H1 (cell line): ENCODE results near the gene MTHFD1. TPM values are rescaled to one million over a fixed set of nuclear protein-coding genes. Genes with fewer than 3 reads are reported as not detected.

ENCODE experiments used
- CTCF ChIA-PET: fragments of 300-600 bp; sonication (Branson Sonifier 250); formaldehyde crosslinking; loops from one replicate; lab custom pipeline; 2021; ENCODE audit not compliant: partially characterized antibody; lab: Charles Lee
- POLR2A ChIA-PET: fragments of 300-600 bp; sonication (Branson Sonifier 250); formaldehyde crosslinking; loops from one replicate; lab custom pipeline; 2021; ENCODE audit warnings: inconsistent platforms; ENCODE audit not compliant: partially characterized antibody; lab: Charles Lee
- DNase-seq, 2 experiments: peaks; one replicate each; pipeline versions ENCODE4 v3.0.0 to v3.0.0-alpha.2; 2010 to 2022; ENCODE audit warnings: low spot score in 2 of 2, low read depth in 1 of 2, mixed read lengths in 1 of 2
- FAIRE-seq: peaks from 2 replicates; lab custom pipeline; 2011; peaks lifted over from hg19 to GRCh38; lab: Jason Lieb, UNC
- H2AFZ ChIP-seq: 2 replicates; pipeline ENCODE4 v1.8.1; 2012; ENCODE audit warnings: low read length, inconsistent platforms
- H2AK5ac ChIP-seq: 2 replicates; pipeline ENCODE4 v1.6.1; 2013; ENCODE audit warnings: low read depth, low read length
- H2BK120ac ChIP-seq: replicated peaks from 2 replicates; pipeline ENCODE3; 2013; ENCODE audit warnings: low read depth, low read length, inconsistent platforms
- H2BK12ac ChIP-seq: 2 replicates; pipeline ENCODE4 v1.6.1; 2013; ENCODE audit warnings: low read depth, low read length
- H2BK15ac ChIP-seq: 2 replicates; pipeline ENCODE4 v1.6.1; 2013; ENCODE audit warnings: low read length
- H2BK20ac ChIP-seq: 2 replicates; pipeline ENCODE4 v1.6.1; 2013; ENCODE audit warnings: low read length
- H2BK5ac ChIP-seq: 2 replicates; pipeline ENCODE4 v1.6.1; 2013; ENCODE audit warnings: low read depth, low read length
- H3K14ac ChIP-seq: 2 replicates; pipeline ENCODE4 v1.6.1; 2013; ENCODE audit warnings: inconsistent platforms; ENCODE audit not compliant: insufficient read length
- H3K18ac ChIP-seq: 2 replicates; pipeline ENCODE4 v1.6.1; 2013; ENCODE audit warnings: low read length; ENCODE audit errors: extremely low read depth
- H3K23ac ChIP-seq: 2 replicates; pipeline ENCODE4 v1.6.1; 2013; ENCODE audit warnings: inconsistent platforms; ENCODE audit not compliant: insufficient read length
- H3K23me2 ChIP-seq: 2 replicates; pipeline ENCODE4 v1.6.1; 2013; ENCODE audit warnings: low read depth, low read length
- H3K27ac ChIP-seq: 2 replicates; pipeline ENCODE4 v1.6.1; 2011; ENCODE audit warnings: low read depth, low read length, inconsistent platforms
- H3K27me3 ChIP-seq, 4 experiments: replicated peaks in 1 of 4; 1 replicate in 1 of 4; 2 replicates in 3 of 4; pipeline versions ENCODE4 v1.6.1 to v1.8.1; 2011 to 2013; ENCODE audit warnings: low read length in 3 of 4, mild to moderate bottlenecking in 3 of 4, inconsistent platforms in 2 of 4, mixed read lengths in 2 of 4, moderate library complexity in 1 of 4; ENCODE audit not compliant: control insufficient read depth in 3 of 4, insufficient read depth in 3 of 4; ENCODE audit errors: extremely low read depth in 1 of 4
- H3K36me3 ChIP-seq, 4 experiments: 2 replicates each; pipeline versions ENCODE4 v1.6.1 to v1.8.1; 2011 to 2013; ENCODE audit warnings: mild to moderate bottlenecking in 4 of 4, low read length in 3 of 4, moderate library complexity in 2 of 4, control low read depth in 1 of 4, inconsistent platforms in 1 of 4; ENCODE audit not compliant: insufficient read depth in 4 of 4, control insufficient read depth in 2 of 4
- H3K4ac ChIP-seq: replicated peaks from 2 replicates; pipeline ENCODE3; 2013; ENCODE audit warnings: low read length, low read depth, mixed read lengths, inconsistent platforms; ENCODE audit not compliant: insufficient read length
- H3K4me1 ChIP-seq, 4 experiments: replicated peaks in 1 of 4; 1 replicate in 1 of 4; 2 replicates in 3 of 4; pipeline versions ENCODE4 v1.6.1 to v1.8.1; 2011 to 2013; ENCODE audit warnings: low read length in 3 of 4, inconsistent platforms in 2 of 4, mixed read lengths in 1 of 4; ENCODE audit not compliant: insufficient read depth in 4 of 4, control insufficient read depth in 3 of 4
- H3K4me2 ChIP-seq, 2 experiments: 2 replicates each; pipeline versions ENCODE4 v1.6.1 to v1.8.1; 2011 to 2013; ENCODE audit warnings: low read depth in 2 of 2, low read length in 2 of 2, control low read depth in 1 of 2, inconsistent platforms in 1 of 2, mild to moderate bottlenecking in 1 of 2; ENCODE audit not compliant: insufficient read depth in 1 of 2
- H3K4me3 ChIP-seq, 4 experiments: fragments of 200-600, 300-600 bp in 1 of 4; sonication (generic), shearing (Covaris generic), sonication (Bioruptor Twin) in 1 of 4; 2 replicates each; pipeline versions ENCODE4 v1.5.1 to v1.8.1; 2011 to 2016; ENCODE audit warnings: low read length in 4 of 4, low read depth in 3 of 4, control low read depth in 2 of 4, inconsistent platforms in 2 of 4, mild to moderate bottlenecking in 2 of 4, mixed read lengths in 1 of 4, moderate library complexity in 1 of 4; ENCODE audit not compliant: insufficient read depth in 2 of 4; ENCODE audit errors: extremely low read depth in 1 of 4
- H3K56ac ChIP-seq: replicated peaks from 2 replicates; pipeline ENCODE3; 2013; ENCODE audit warnings: low read depth, mild to moderate bottlenecking, mixed read lengths, low read length, inconsistent platforms; ENCODE audit not compliant: insufficient read length
- H3K79me1 ChIP-seq: 2 replicates; pipeline ENCODE4 v1.6.1; 2013; ENCODE audit warnings: low read depth, low read length, control low read depth
- H3K79me2 ChIP-seq, 2 experiments: 2 replicates each; pipeline versions ENCODE4 v1.6.1 to v1.8.1; 2012 to 2013; ENCODE audit warnings: low read length in 2 of 2, mild to moderate bottlenecking in 2 of 2, inconsistent platforms in 1 of 2; ENCODE audit not compliant: insufficient read depth in 2 of 2, control insufficient read depth in 1 of 2
- H3K9ac ChIP-seq, 4 experiments: replicated peaks in 1 of 4; 1 replicate in 1 of 4; 2 replicates in 3 of 4; pipeline versions ENCODE4 v1.6.1 to v1.8.1; 2011 to 2013; ENCODE audit warnings: low read depth in 3 of 4, low read length in 3 of 4, control low read depth in 2 of 4, mild to moderate bottlenecking in 2 of 4, moderate library complexity in 2 of 4, inconsistent platforms in 1 of 4; ENCODE audit errors: extremely low read depth in 1 of 4
- H3K9me3 ChIP-seq, 2 experiments: 2 replicates each; pipeline versions ENCODE4 v1.6.1 to v1.8.1; 2012 to 2013; ENCODE audit warnings: mild to moderate bottlenecking in 2 of 2, moderate library complexity in 2 of 2, control low read depth in 1 of 2, inconsistent platforms in 1 of 2, low read depth in 1 of 2, low read length in 1 of 2, mixed read lengths in 1 of 2; ENCODE audit not compliant: insufficient read depth in 2 of 2
- H4K20me1 ChIP-seq, 2 experiments: replicated peaks in 1 of 2; 2 replicates each; pipeline versions ENCODE3 to v1.8.1; 2011 to 2013; ENCODE audit warnings: inconsistent platforms in 2 of 2, low read length in 2 of 2, mild to moderate bottlenecking in 1 of 2; ENCODE audit not compliant: insufficient read depth in 2 of 2, control insufficient read depth in 1 of 2
- H4K5ac ChIP-seq: 2 replicates; pipeline ENCODE4 v1.6.1; 2013; ENCODE audit warnings: low read length, low read depth, mixed read lengths, inconsistent platforms; ENCODE audit not compliant: insufficient read length
- H4K8ac ChIP-seq: 2 replicates; pipeline ENCODE4 v1.8.0; 2013; ENCODE audit warnings: mild to moderate bottlenecking, moderate library complexity, low read length, inconsistent platforms; ENCODE audit not compliant: insufficient read depth; ENCODE audit errors: extremely low read depth
- H4K91ac ChIP-seq: replicated peaks from 2 replicates; pipeline ENCODE3; 2013; ENCODE audit warnings: low read length, mixed read lengths, inconsistent platforms; ENCODE audit not compliant: insufficient read length
- CBX5 ChIP-seq: fragments of 300-800, 300-1000 bp; sonication (generic); IDR thresholded peaks from 2 replicates; pipeline ENCODE4 v1.7.1; 2016; ENCODE audit warnings: antibody characterized with exemption, low read length, low read depth
- CREB1 ChIP-seq: IDR thresholded peaks from 2 replicates; pipeline ENCODE4 v1.6.1; 2012; ENCODE audit warnings: inconsistent platforms
- FOSL1 ChIP-seq: IDR thresholded peaks from 2 replicates; pipeline ENCODE4 v1.6.1; 2011; ENCODE audit warnings: mild to moderate bottlenecking, low read depth, low read length, moderate library complexity; ENCODE audit not compliant: insufficient read depth
- HDAC2 ChIP-seq, 2 experiments: fragments of 300-600 bp in 1 of 2; sonication (generic) in 1 of 2; IDR thresholded peaks; 2 replicates each; pipeline ENCODE4 v1.6.1; 2011 to 2012; ENCODE audit warnings: low read depth in 2 of 2, low read length in 2 of 2, mild to moderate bottlenecking in 2 of 2, moderate library complexity in 2 of 2, borderline replicate concordance in 1 of 2, inconsistent platforms in 1 of 2
- KDM1A ChIP-seq: fragments of 200-600, 300-600 bp; sonication (generic); IDR thresholded peaks from 2 replicates; pipeline ENCODE4 v1.7.1; 2016; ENCODE audit warnings: mild to moderate bottlenecking, low read length, borderline replicate concordance
- KDM5A ChIP-seq: fragments of 200-600 bp; IDR thresholded peaks from 2 replicates; pipeline ENCODE4 v1.7.1; 2012; ENCODE audit warnings: mild to moderate bottlenecking, low read length, inconsistent platforms, mixed read lengths
- NRF1 ChIP-seq: IDR thresholded peaks from 2 replicates; pipeline ENCODE4 v1.6.1; 2011; ENCODE audit warnings: mild to moderate bottlenecking, low read depth, low read length, improper control_type of control experiment
- PHF8 ChIP-seq: fragments of 200-600 bp; sonication (generic); conservative IDR thresholded peaks from 2 replicates; pipeline ENCODE4 v1.7.1; 2012; ENCODE audit warnings: low read depth, mild to moderate bottlenecking, inconsistent platforms, low read length, moderate library complexity
- POLR2A ChIP-seq, 2 experiments: IDR thresholded peaks; 1 replicate in 1 of 2; 2 replicates in 1 of 2; pipeline ENCODE4 v1.6.1; 2011; ENCODE audit warnings: low read depth in 2 of 2, low read length in 2 of 2, mild to moderate bottlenecking in 2 of 2; ENCODE audit errors: control extremely low read depth in 1 of 2
- RFX5 ChIP-seq: IDR thresholded peaks from 2 replicates; pipeline ENCODE4 v1.6.1; 2011; ENCODE audit warnings: low read depth, low read length, improper control_type of control experiment, borderline replicate concordance
- RNF2 ChIP-seq: fragments of 200-900, 300-1000 bp; sonication (generic); IDR thresholded peaks from 2 replicates; pipeline ENCODE4 v1.7.1; 2016; ENCODE audit warnings: borderline replicate concordance, low read depth, mild to moderate bottlenecking, antibody characterized with exemption, low read length; ENCODE audit not compliant: poor library complexity, severe bottlenecking; ENCODE audit errors: missing control alignments
- SAP30 ChIP-seq: fragments of 300-600 bp; sonication (generic); IDR thresholded peaks from 2 replicates; pipeline ENCODE4 v1.7.1; 2012; ENCODE audit warnings: low read length, moderate library complexity, mild to moderate bottlenecking, inconsistent platforms; ENCODE audit not compliant: insufficient read depth, insufficient replicate concordance
- TEAD4 ChIP-seq: IDR thresholded peaks from 2 replicates; pipeline ENCODE4 v1.6.1; 2012; ENCODE audit warnings: low read depth, low read length, inconsistent platforms, mixed read lengths
- YY1 ChIP-seq: IDR thresholded peaks from 2 replicates; pipeline ENCODE4 v1.6.1; 2011; ENCODE audit warnings: low read depth, mild to moderate bottlenecking, low read length
- ZNF274 ChIP-seq: IDR thresholded peaks from 2 replicates; pipeline ENCODE4 v1.7.0; 2012; ENCODE audit warnings: low read length, borderline replicate concordance; ENCODE audit errors: extremely low read depth
- polyA plus RNA-seq, 7 experiments: library from polyadenylated mRNA; depleted of rRNA in 3 of 7; stranded (reverse) in 5 of 7; unstranded in 2 of 7; fragments of >200 nt in 5 of 7; fragments of 200-250 nt in 2 of 7; gene quantifications; 1 replicate in 5 of 7; 2 replicates in 1 of 7; 4 replicates in 1 of 7; pipeline versions ENCODE4 v1.2.1 to v1.2.3, GENCODE V29; 2011 to 2013; ENCODE audit warnings: missing spikeins in 2 of 7, mixed read lengths in 2 of 7
- total RNA-seq: library from RNA; stranded (reverse); fragmentation: NEBNext Ultra II Directional; extraction: Animal tissue kit (Norgen Biotek cat#: 25700); gene quantifications from 2 replicates; pipeline ENCODE4 v1.2.1, GENCODE V29; 2021

MTHFD1 gene
- total and polyA plus RNA-seq, 2 of the 8 experiments (the other 6 are each of a cell fraction or from before 2014, with no cell fraction given) = 79.7 to 332 TPM

DNA sequence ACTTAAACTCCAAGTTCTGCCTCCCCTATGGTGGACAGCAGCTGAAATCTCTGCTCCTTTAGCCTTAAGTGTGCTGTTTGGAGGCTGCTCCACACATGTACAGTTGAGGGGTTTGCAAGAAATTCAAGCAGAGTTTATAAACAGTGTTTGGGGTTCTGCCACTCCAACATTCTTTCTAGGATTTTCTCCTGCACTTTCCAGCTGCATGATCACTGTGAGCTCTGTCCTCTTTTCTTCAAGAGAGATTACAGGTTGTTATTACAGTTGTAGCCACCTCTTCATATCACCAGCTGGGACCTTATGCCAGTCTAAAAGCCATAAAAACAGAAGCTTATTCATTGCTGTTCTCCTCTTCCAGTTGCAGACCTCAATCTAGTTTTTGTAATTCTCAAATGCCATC lies 107.1 kb downstream of the MTHFD1 start:
- H3K9ac ChIP-seq = no peak overlapping the region
- no peaks in the 10 kb centered on the region for H3K23me2 ChIP-seq
- CTCF ChIA-PET = interaction anchor here (0.6 to 1.8 kb wide), 6 partner anchors 10 to 473 kb away, joined by 3 to 6 read pairs (median 4); no protein-coding TSS in a partner anchor
- no peaks in the 10 kb centered on the region for H3K27me3 ChIP-seq
- H2BK12ac ChIP-seq = no peak overlapping the region
- peaks cover 0 to 5% (median 1%) of the 10 kb centered on the region in 4 experiments; a peak in 4 of 8 replicates for H3K36me3 ChIP-seq
- H2BK15ac ChIP-seq = no peak overlapping the region
- no peak overlapping the region for H4K91ac ChIP-seq
- H4K20me1 ChIP-seq = no peaks in the 10 kb centered on the region
- H4K5ac ChIP-seq = no peak overlapping the region
- H3K4me2 ChIP-seq = no peak overlapping the region
- 0 out of 2 replicates have a peak, but pooled peaks cover 4% of the 10 kb centered on the region for H3K79me1 ChIP-seq
- no peak overlapping the region for H4K8ac ChIP-seq
- no peak overlapping the region for H3K18ac ChIP-seq
- H2BK20ac ChIP-seq = no peak overlapping the region
- no peak overlapping the region for H3K56ac ChIP-seq
- FAIRE-seq (no peak), DNase-seq (no peak)
- H2AK5ac ChIP-seq = no peak overlapping the region
- H3K79me2 ChIP-seq = peaks cover 0 to 15% of the 10 kb centered on the region in 2 experiments; a peak in 2 of 4 replicates
- H3K4me1 ChIP-seq = no peaks in the 10 kb centered on the region
- no peak overlapping the region for H2BK120ac ChIP-seq
- no peak overlapping the region for H3K4me3 ChIP-seq
- H2BK5ac ChIP-seq = no peak overlapping the region
- no peaks in the 10 kb centered on the region for H3K9me3 ChIP-seq
- H3K4ac ChIP-seq = no peak overlapping the region
- no peak overlapping the region for H3K23ac ChIP-seq
- H3K14ac ChIP-seq = no peak overlapping the region
- H2AFZ ChIP-seq = no peak overlapping the region
- no peak overlapping the region for H3K27ac ChIP-seq
- POLR2A ChIA-PET = interaction anchor here (0.9 to 2.3 kb wide), 6 partner anchors 8 to 108 kb away, joined by 3 to 17 read pairs (median 5); partner anchors contain the start of genes MTHFD1 and ZBTB1
- TF ChIP-seq SAP30 = no peak
- TF ChIP-seq FOSL1 = no peak
- no peak for TF ChIP-seq TEAD4
- no peak for TF ChIP-seq KDM5A
- TF ChIP-seq RNF2 = no peak
- TF ChIP-seq NRF1 = no peak
- TF ChIP-seq CREB1 = no peak
- TF ChIP-seq YY1 = no peak
- TF ChIP-seq CBX5 = no peak
- TF ChIP-seq RFX5 = no peak
- TF ChIP-seq KDM1A = no peak
- no peak for TF ChIP-seq ZNF274
- no peak for TF ChIP-seq POLR2A (IDR thresholded peaks at IDR 0.05; ENCODE audit: control extremely low read depth in 1 of 2, low read depth in 2 of 2, low read length in 2 of 2)
- no peak for TF ChIP-seq PHF8
- no peak for TF ChIP-seq HDAC2 (IDR thresholded peaks at IDR 0.05; ENCODE audit: borderline replicate concordance in 1 of 2, low read depth in 2 of 2, low read length in 2 of 2)
